Adipocyte (in vitro differentiated cells): Measurements from ENCODE around the gene ST7.
A peak's percentile ranks its signal among the peaks of the same experiment; 100 is the strongest.

Experiments
- DNase-seq: peaks from one replicate; pipeline ENCODE4 v3.0.0-alpha.2; 2015; ENCODE audit warnings: low read depth
- H3K27me3 ChIP-seq: replicated peaks from 2 replicates; pipeline ENCODE4 v1.7.0; 2013; ENCODE audit warnings: mild to moderate bottlenecking, low read length, moderate library complexity; ENCODE audit not compliant: control insufficient read depth, insufficient read depth
- H3K36me3 ChIP-seq: 2 replicates; pipeline ENCODE4 v1.7.0; 2013; ENCODE audit warnings: low read length, mild to moderate bottlenecking, moderate library complexity; ENCODE audit not compliant: control insufficient read depth, insufficient read depth, severe bottlenecking
- H3K4me1 ChIP-seq: 2 replicates; pipeline ENCODE4 v1.7.0; 2013; ENCODE audit warnings: mild to moderate bottlenecking, low read length, moderate library complexity; ENCODE audit not compliant: control insufficient read depth, insufficient read depth
- H3K4me3 ChIP-seq: 2 replicates; pipeline ENCODE4 v1.7.0; 2013; ENCODE audit warnings: mild to moderate bottlenecking, low read length, moderate library complexity
- H3K9ac ChIP-seq: 2 replicates; pipeline ENCODE4 v1.7.0; 2013; ENCODE audit warnings: mild to moderate bottlenecking, low read length, moderate library complexity
- H3K9me3 ChIP-seq: 2 replicates; pipeline ENCODE4 v1.7.0; 2013; ENCODE audit warnings: mild to moderate bottlenecking, low read length, moderate library complexity; ENCODE audit not compliant: control insufficient read depth

The ST7 gene

DNA sequence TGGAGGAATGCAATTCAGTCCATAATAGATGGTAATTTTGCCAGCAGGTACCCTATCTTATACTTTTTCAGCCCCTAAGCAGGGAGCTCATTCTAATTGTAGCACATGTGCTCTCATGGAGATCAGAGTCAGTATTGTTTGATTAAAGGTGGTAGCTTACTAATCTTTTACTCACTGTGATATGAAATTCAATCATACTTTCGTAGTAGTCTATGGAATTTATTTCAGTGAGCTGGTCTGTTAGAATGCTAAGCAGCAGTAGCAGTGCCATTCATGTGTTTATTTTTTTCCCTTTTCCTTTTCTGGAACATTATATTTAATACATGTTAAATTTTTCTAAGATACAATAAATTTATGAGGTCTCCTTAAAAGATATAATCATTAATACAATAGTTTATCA lies 109.0 kb downstream of the ST7 start:
- Histone ChIP-seq H3K9ac (no peak overlapping the region), H3K9me3 (no peaks in the 10 kb centered on the region), H3K4me3 (no peak overlapping the region), H3K27me3 (no peaks in the 10 kb centered on the region), H3K4me1 (peaks cover 11% of the 10 kb centered on the region), H3K36me3 (no peaks in the 10 kb centered on the region)
- DNase-seq = peak; percentile 21

DNA sequence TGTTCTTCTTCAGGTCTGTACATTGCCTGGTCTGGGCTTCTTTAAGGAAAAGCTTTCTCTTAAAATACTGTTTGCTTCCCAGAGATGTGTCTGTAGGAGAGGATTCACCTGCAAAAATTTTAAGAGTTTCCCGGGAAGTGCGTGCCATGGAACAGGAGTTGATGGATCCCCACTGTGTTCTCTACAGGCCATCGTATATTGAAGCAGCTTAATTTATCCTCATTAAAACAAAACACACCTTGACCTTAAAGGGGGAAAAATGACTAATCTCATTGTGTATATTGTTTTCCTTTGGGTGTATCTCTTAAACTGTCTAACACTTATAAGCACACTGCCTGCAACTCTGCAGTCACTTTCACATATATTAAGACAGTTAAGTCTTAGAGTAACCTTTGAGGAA lies 111.4 kb downstream of the ST7 start:
- H3K9me3 ChIP-seq = no peaks in the 10 kb centered on the region
- no peaks in the 10 kb centered on the region for H3K27me3 ChIP-seq
- H3K9ac ChIP-seq = no peak overlapping the region
- DNase-seq = no peak
- H3K4me3 ChIP-seq = no peak overlapping the region
- H3K4me1 ChIP-seq = peaks cover 19% of the 10 kb centered on the region
- H3K36me3 ChIP-seq = no peaks in the 10 kb centered on the region

DNA sequence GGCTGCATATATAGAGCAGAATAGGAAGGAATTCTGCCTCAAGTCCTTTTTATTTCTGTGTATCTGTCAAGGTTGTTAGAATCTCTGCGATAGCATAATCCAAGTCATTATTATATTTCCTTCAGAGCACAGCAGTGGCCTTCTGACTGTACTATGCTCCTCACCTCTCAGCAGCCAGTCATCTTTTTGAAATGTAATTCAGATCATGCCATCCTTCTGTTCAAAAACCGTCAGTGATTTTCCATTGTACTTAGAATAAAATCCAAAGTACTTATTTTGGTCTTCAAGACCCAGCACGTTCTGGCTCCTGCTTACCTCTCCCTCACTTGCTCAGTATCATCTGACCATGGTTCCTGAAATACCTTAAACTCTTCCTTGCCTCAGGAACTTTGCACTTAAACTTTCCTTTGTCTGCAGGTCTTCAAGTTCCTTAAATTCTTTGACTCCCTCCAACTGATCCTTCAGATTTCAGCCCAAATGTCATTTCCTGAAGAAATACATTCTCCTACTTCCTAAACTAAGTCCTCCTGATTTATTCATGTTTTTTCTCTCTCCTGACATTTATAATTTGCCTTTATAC lies 112.4 kb downstream of the ST7 start:
- peak; percentile 10 for DNase-seq
- H3K9me3 ChIP-seq = no peaks in the 10 kb centered on the region
- H3K9ac ChIP-seq = no peak overlapping the region
- no peak overlapping the region for H3K4me3 ChIP-seq
- no peaks in the 10 kb centered on the region for H3K27me3 ChIP-seq
- no peaks in the 10 kb centered on the region for H3K36me3 ChIP-seq
- H3K4me1 ChIP-seq = peaks cover 19% of the 10 kb centered on the region

DNA sequence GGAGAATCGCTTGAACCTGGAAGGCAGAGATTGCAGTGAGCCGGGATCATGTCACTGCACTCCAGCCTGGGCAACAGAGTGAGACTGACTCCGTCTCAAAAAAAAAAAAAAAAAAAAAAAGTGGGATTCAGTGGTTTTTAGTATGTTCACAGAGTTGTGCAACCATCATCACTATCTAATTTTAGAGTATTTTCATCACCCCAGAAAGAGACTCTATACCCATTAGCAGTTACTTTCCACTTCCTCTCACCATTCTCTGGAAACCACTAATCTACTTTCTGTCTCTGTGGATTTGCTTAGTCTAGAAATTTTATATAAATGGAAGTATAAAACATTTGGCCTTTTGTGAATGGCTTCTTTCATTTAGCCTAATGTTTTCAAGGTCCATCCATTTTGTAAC lies 113.4 kb downstream of the ST7 start:
- Histone ChIP-seq H3K4me3 (no peak overlapping the region), H3K9me3 (no peaks in the 10 kb centered on the region), H3K27me3 (no peaks in the 10 kb centered on the region), H3K4me1 (peaks cover 17% of the 10 kb centered on the region), H3K9ac (no peak overlapping the region), H3K36me3 (no peaks in the 10 kb centered on the region)
- DNase-seq = no peak

DNA sequence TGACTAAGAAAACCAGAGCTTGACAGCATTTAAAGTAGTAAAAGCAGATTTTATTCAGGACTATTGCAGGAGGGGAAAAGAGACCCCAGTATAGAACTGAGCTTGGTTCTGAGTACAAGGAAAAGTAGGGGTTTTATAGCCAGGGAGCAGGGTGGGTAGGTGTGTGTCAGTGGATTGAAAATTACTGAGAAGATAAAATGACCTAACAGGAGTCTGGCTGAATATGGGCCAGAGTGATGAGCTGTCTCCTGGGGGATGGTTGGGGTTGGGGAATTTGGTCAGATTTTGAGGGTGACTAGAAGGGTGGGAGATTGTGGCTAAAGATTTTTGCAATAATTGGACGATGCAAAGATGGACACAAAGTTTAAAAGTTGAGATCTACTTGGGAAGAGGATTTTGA lies 114.0 kb downstream of the ST7 start:
- peaks cover 15% of the 10 kb centered on the region for H3K4me1 ChIP-seq
- no peaks in the 10 kb centered on the region for H3K27me3 ChIP-seq
- no peaks in the 10 kb centered on the region for H3K9me3 ChIP-seq
- no peak for DNase-seq
- H3K4me3 ChIP-seq = no peak overlapping the region
- H3K9ac ChIP-seq = no peak overlapping the region
- no peaks in the 10 kb centered on the region for H3K36me3 ChIP-seq

DNA sequence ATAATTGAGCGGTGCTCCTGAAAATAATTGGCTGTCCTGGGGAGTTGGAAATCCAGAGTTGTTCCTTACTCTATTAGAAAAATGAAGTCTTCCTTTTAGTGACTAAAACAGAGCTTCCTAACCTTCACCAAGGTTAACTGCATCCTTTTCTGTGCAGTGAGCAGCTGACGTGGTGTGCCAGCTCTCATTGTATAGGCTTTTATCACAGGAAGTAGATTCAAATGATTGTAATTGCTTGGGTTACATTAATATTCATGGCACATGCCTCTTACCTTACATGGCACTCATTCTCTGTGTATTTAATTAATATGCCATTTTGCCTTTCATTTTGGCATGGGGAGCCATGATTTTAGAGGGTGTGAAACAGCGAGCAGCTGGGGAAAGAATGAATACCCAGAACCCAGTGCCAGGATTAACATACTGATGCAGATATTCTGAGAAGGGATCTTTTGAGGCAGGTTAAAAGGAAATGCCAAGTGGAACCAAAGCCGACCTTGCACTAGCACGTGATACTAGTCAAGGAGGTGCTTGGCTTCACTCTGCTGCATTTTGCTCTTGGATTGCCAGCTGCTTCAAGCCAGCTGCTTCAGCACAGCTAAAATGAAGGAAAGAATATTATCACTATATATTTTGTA lies 115.3 kb downstream of the ST7 start:
- no peak overlapping the region for H3K9ac ChIP-seq
- no peak overlapping the region for H3K4me3 ChIP-seq
- no peak for DNase-seq
- H3K9me3 ChIP-seq = no peaks in the 10 kb centered on the region
- H3K4me1 ChIP-seq = peaks cover 21% of the 10 kb centered on the region
- H3K36me3 ChIP-seq = no peaks in the 10 kb centered on the region
- no peaks in the 10 kb centered on the region for H3K27me3 ChIP-seq

DNA sequence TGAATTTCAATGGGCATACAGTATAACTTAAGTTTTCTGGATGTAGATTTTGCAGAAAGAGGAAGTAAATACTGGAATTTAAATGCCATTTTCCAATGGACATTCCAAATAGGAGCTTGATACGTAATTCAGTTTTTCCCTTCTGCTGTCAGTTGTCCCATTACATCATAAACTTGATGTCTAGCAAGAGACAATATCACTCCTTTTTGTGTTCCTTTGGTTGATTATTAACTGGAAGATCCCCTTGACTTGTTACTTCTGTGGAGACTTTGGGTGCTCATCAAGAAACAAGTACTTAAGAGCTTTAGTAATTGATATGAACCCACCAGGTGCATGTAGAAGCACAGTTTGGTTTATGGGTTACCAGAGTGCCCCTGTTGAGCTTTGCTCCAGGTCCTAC lies 116.1 kb downstream of the ST7 start:
- no peaks in the 10 kb centered on the region for H3K36me3 ChIP-seq
- no peak overlapping the region for H3K4me3 ChIP-seq
- no peak for DNase-seq
- no peaks in the 10 kb centered on the region for H3K9me3 ChIP-seq
- H3K27me3 ChIP-seq = no peaks in the 10 kb centered on the region
- no peak overlapping the region for H3K9ac ChIP-seq
- H3K4me1 ChIP-seq = peaks cover 21% of the 10 kb centered on the region

DNA sequence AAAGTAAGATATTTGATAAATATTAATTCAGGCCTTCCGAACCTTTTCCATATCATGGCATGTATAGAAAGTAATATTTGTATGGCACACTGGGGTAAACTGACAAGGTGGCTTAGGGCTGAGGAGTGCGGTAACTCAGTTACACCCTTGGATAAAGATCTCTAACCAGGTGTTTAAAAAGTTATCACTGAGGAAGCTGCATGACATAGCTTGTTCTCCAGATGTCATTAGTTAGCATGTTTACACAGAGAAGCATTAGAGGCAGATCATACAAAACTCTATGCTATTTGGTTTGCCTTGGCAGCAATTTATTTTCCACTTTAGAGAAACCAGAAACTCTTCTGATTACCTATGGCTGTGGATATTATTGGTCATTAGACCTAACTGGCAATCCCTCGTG lies 118.2 kb downstream of the ST7 start:
- DNase-seq = no peak
- no peaks in the 10 kb centered on the region for H3K27me3 ChIP-seq
- H3K9ac ChIP-seq = no peak overlapping the region

DNA sequence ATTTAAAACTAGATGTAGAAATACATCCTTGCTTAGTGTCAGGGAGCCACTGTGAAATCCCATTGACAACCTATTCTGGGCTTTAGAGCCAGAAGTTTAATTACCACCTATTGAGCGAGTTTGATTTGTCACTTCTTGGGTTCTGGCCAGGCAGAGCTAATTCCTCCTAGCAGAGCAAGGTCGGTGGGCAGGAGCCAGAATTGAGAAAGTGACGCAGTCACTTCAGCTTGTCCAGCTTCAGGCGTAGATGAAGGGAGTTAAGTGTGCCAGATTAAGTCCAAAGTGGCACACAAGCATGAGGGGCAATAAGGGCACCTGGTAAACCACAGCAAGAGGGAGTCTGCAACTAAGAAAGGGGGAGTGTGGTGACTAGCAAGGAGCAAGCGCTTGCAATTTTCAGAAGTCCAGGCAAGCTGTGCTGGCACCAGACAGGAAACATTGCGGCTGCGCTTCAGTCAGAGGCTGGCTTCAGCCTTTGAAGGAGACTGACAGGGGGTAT lies 119.4 kb downstream of the ST7 start:
- DNase-seq = no peak

More for the DNA sequence above, 118.2 kb downstream of the ST7 start:
- Histone ChIP-seq H3K4me3 (no peak overlapping the region), H3K9me3 (no peaks in the 10 kb centered on the region), H3K36me3 (no peaks in the 10 kb centered on the region), H3K4me1 (peaks cover 21% of the 10 kb centered on the region)

DNA sequence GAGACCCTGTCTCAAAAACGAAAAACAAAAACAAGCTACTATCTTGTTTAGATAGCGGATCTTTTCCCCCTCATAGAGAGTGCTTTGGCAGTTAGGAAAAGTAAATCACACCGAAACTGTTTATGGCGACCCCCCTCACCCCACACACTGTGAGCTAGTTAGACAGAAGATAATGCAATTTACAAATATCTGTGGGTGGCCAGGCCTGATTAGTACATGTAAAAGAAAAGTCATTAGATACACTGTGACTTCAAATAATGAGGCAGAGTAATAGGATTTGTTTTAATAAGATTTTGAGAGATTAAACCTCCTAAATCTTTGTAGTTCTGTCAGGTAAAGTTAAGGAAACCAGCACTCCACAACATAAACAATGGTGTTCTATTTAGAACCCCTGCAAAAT lies 121.1 kb downstream of the ST7 start:
- Histone ChIP-seq H3K9me3 (no peaks in the 10 kb centered on the region), H3K4me1 (peaks cover 8% of the 10 kb centered on the region), H3K27me3 (no peaks in the 10 kb centered on the region), H3K36me3 (no peaks in the 10 kb centered on the region), H3K9ac (no peak overlapping the region), H3K4me3 (no peak overlapping the region)
- no peak for DNase-seq

More for the DNA sequence above, 119.4 kb downstream of the ST7 start:
- Histone ChIP-seq H3K36me3 (no peaks in the 10 kb centered on the region), H3K4me3 (no peak overlapping the region), H3K9me3 (no peaks in the 10 kb centered on the region), H3K9ac (no peak overlapping the region), H3K4me1 (peaks cover 12% of the 10 kb centered on the region), H3K27me3 (no peaks in the 10 kb centered on the region)

DNA sequence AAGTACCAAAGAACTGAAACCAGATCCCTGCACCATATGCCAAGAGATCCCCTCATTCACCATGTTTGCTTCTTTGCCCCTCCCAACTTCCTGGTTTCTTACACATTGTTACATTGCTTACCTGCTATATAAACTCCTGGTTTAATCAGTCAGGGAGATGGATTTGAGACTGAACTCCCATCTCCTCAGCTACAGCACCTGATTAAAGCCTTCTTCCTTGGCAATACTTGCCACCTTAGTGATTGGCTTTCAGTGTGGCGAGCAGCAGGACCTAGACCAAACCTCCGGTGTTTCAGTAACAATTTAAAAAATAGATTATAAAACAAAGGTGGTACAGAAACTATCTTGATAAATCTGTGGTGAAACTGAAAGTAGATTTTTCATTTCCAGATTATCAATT lies 122.6 kb downstream of the ST7 start:
- H3K27me3 ChIP-seq = no peaks in the 10 kb centered on the region

More for the DNA sequence above, 122.6 kb downstream of the ST7 start:
- H3K36me3 ChIP-seq = no peaks in the 10 kb centered on the region
- DNase-seq = no peak
- H3K9me3 ChIP-seq = no peaks in the 10 kb centered on the region
- no peak overlapping the region for H3K4me3 ChIP-seq
- peaks cover 8% of the 10 kb centered on the region for H3K4me1 ChIP-seq
- no peak overlapping the region for H3K9ac ChIP-seq
